GM18951 (cell line): ENCODE measurements around the gene SLC49A4.

Experiments used
- POLR2A ChIP-seq: IDR thresholded peaks from 4 replicates; pipeline ENCODE4 v1.6.1; 2011; ENCODE audit warnings: mild to moderate bottlenecking; ENCODE audit not compliant: insufficient read length, insufficient read depth; ENCODE audit errors: extremely low read depth
- in situ Hi-C: fragments of 300-500 bp; cut with MboI; formaldehyde crosslinking; loops from one replicate; pipeline ENCODE4 v1.12.0; 2022; ENCODE audit warnings: low sequenced_read_pairs, mixed read lengths, inconsistent platforms; ENCODE audit not compliant: unreplicated experiment

The SLC49A4 gene

GRCh38 chr3:122916084-122916483 is 121.2 kb downstream of the SLC49A4 start:
- no peak for TF ChIP-seq POLR2A
- in situ Hi-C loops = no loop called here

- TF ChIP-seq POLR2A = no peak
- in situ Hi-C loops = no loop called here
Observed at GRCh38 chr3:122916580-122916979, 121.7 kb downstream of the SLC49A4 start.

GRCh38 chr3:122917412-122917811 is 122.5 kb downstream of the SLC49A4 start:
- in situ Hi-C loops = no loop called here
- TF ChIP-seq POLR2A = no peak

GRCh38 chr3:122918576-122919290 is 123.9 kb downstream of the SLC49A4 start:
- in situ Hi-C loops = no loop called here

GRCh38 chr3:122919291-122919610 is 124.4 kb downstream of the SLC49A4 start:
- no peak for TF ChIP-seq POLR2A

More at GRCh38 chr3:122918576-122919290, 123.9 kb downstream of the SLC49A4 start:
- TF ChIP-seq POLR2A = no peak

GRCh38 chr3:122920986-122921385 is 126.1 kb downstream of the SLC49A4 start:
- TF ChIP-seq POLR2A = no peak
- in situ Hi-C loops = no loop called here

More at GRCh38 chr3:122919291-122919610, 124.4 kb downstream of the SLC49A4 start:
- in situ Hi-C loops = no loop called here

- in situ Hi-C loops = no loop called here
- TF ChIP-seq POLR2A = no peak
Observed at GRCh38 chr3:122921791-122922651, 127.2 kb downstream of the SLC49A4 start.

- no peak for TF ChIP-seq POLR2A
- in situ Hi-C loops = no loop called here
Observed at GRCh38 chr3:122923611-122924010, 128.7 kb downstream of the SLC49A4 start.

DNA sequence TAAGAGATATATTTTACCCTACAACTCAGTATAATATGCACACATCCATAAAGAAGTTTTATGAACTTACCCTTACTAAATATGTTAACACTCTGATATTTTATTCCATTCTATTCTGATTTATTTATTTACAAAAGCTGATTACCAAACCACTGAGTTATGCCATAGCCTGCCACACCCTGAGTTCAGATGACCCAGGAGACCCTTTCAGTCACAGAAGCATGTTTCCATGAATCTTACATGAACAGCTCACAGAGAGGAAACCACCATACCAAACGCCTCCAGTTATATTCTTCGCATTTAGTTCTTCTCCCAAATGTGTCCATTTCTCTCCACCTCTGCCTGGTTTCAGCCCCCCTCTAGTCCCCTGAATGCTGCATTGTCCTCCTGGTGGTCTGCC is 129.2 kb downstream of the SLC49A4 start:
- in situ Hi-C loops = no loop called here
- no peak for TF ChIP-seq POLR2A

GRCh38 chr3:122925756-122926155 is 130.9 kb downstream of the SLC49A4 start:
- in situ Hi-C loops = no loop called here
- TF ChIP-seq POLR2A = no peak

DNA sequence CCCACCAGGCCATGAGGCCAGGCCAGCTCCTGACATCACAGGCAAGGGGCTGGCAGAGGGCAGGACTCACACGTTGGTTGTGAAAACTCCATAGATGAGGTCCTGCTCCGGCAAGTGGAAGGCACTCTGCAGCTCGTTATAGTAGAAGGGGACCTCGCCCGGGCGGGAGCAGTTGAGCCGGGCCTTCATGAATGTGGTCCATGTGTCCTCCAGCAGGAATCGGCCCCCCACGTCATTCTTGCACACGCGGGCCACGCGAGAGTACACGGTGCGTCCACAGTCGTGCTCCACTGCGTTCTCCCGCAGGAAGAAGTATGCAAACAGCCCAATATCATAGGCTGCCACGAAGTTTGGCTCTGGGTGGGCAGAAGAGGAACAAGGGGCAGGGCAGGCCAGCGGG is 131.5 kb downstream of the SLC49A4 start:
- TF ChIP-seq POLR2A = no peak
- in situ Hi-C loops = no loop called here

DNA sequence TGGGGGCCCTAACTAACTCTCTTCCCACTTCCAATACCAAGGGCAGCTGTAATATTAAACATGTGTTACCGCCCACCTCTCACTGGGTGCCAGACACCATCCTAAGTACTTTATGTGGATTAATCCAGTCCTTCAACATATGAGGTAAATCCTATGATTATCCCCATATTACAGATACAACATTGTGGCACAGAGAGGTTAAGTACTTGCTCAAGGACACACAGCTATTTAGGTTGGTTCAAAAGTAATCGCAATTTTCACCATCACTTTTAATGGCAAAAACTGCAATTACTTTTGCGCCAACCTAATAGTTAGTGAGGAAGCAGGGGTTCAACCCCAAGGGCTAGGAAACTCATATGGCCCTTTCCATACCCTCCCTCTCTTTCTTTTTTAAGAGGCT is 131.9 kb downstream of the SLC49A4 start:
- no peak for TF ChIP-seq POLR2A
- in situ Hi-C loops = no loop called here

- in situ Hi-C loops = no loop called here
- TF ChIP-seq POLR2A = no peak
Observed at GRCh38 chr3:122927726-122928125, 132.9 kb downstream of the SLC49A4 start.
